BE2C (cell line): ENCODE measurements around the gene PAQR8.
A peak's percentile ranks its signal among the peaks of the same experiment; 100 is the strongest.

ENCODE experiments used
- DNase-seq: peaks from one replicate; pipeline ENCODE4 v3.0.0-alpha.2; 2020
- H3K27me3 ChIP-seq: fragments of 250-450 bp; sonication (Bioruptor Pico); 2 replicates; pipeline ENCODE4 v1.5.1; 2020; ENCODE audit warnings: mild to moderate bottlenecking
- H3K36me3 ChIP-seq: fragments of 250-450 bp; sonication (Bioruptor Pico); 2 replicates; pipeline ENCODE4 v1.5.1; 2020; ENCODE audit warnings: mild to moderate bottlenecking
- H3K4me1 ChIP-seq: fragments of 250-450 bp; sonication (Bioruptor Pico); 2 replicates; pipeline ENCODE4 v1.5.1; 2020
- H3K4me3 ChIP-seq: 2 replicates; pipeline ENCODE4 v1.5.1; 2011; ENCODE audit warnings: low read depth, low read length
- H3K9me3 ChIP-seq: fragments of 250-450 bp; sonication (Bioruptor Pico); 2 replicates; pipeline ENCODE4 v1.5.1; 2020
- TF ChIP-seq, protein P1 (sequence below): IDR thresholded peaks from 2 replicates; pipeline ENCODE4 v1.5.1; 2012; ENCODE audit warnings: mild to moderate bottlenecking, low read depth, low read length

Gene PAQR8

DNA sequence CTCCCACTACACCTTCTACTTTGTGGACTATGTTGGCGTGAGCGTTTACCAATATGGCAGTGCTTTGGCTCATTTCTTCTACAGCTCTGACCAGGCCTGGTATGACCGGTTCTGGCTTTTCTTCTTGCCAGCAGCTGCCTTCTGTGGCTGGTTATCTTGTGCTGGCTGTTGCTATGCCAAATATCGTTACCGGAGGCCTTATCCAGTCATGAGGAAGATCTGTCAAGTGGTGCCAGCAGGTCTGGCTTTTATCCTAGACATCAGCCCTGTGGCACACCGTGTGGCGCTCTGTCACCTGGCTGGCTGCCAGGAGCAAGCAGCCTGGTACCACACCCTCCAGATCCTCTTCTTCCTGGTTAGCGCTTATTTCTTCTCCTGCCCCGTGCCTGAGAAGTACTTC, 41.7 kb downstream of the PAQR8 start:
- no peak overlapping the region for H3K4me3 ChIP-seq
- H3K4me1 ChIP-seq: peaks cover 40% of the 10 kb centered on the region
- H3K27me3 ChIP-seq: no peaks in the 10 kb centered on the region
- peaks cover 48% of the 10 kb centered on the region for H3K36me3 ChIP-seq
- TF ChIP-seq, protein P1, sequence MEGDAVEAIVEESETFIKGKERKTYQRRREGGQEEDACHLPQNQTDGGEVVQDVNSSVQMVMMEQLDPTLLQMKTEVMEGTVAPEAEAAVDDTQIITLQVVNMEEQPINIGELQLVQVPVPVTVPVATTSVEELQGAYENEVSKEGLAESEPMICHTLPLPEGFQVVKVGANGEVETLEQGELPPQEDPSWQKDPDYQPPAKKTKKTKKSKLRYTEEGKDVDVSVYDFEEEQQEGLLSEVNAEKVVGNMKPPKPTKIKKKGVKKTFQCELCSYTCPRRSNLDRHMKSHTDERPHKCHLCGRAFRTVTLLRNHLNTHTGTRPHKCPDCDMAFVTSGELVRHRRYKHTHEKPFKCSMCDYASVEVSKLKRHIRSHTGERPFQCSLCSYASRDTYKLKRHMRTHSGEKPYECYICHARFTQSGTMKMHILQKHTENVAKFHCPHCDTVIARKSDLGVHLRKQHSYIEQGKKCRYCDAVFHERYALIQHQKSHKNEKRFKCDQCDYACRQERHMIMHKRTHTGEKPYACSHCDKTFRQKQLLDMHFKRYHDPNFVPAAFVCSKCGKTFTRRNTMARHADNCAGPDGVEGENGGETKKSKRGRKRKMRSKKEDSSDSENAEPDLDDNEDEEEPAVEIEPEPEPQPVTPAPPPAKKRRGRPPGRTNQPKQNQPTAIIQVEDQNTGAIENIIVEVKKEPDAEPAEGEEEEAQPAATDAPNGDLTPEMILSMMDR: no peak
- no peaks in the 10 kb centered on the region for H3K9me3 ChIP-seq
- peak; percentile 93 for DNase-seq

DNA sequence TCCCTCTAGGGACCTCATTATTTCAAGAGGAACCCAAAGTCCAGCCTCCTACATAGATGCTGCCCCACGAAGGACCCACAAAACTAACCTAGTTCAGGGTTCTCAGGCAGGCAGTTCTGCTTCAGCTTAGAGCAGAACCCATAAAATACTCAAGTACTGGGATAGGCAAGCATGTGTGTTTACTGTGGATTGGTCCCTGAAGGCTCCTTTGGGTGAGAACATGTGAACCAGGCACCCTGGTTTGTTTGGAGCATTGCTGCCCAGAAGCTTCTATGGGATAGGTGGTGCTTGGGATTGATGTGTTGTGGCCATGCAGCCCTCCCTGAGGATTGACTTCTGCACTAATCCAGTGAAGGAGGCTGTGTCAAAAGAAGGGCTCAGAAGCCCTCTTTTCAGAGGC, 43.3 kb downstream of the PAQR8 start:
- peaks cover 25% of the 10 kb centered on the region for H3K4me1 ChIP-seq
- H3K4me3 ChIP-seq: no peak overlapping the region
- H3K36me3 ChIP-seq: peaks cover 45% of the 10 kb centered on the region
- DNase-seq: no peak
- no peaks in the 10 kb centered on the region for H3K27me3 ChIP-seq
- TF ChIP-seq, protein P1: no peak
- no peaks in the 10 kb centered on the region for H3K9me3 ChIP-seq

DNA sequence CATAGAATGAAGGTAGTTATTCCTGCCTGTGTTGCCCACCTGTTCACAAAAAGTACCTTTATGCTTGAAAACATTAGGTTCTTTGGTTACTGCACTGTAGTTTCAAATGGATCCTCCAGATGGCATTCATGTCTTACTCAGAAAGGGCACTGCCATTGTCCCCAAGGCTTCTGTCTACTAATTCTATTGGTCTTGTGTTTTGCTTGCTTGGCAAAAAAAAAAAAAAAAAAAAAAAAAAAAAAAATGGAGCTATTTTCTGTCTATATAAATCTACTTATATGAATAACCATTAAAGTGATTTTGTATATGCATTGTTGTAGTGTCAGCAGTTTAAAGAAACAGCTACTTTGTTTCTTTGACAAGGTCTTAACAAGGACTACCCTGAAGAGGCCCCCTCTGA, 45.5 kb downstream of the PAQR8 start:
- TF ChIP-seq, protein P1: peak; percentile 74
- H3K4me1 ChIP-seq: peaks cover 22% of the 10 kb centered on the region
- H3K27me3 ChIP-seq: no peaks in the 10 kb centered on the region
- H3K9me3 ChIP-seq: no peaks in the 10 kb centered on the region
- H3K36me3 ChIP-seq: peaks cover 37% of the 10 kb centered on the region
- no peak overlapping the region for H3K4me3 ChIP-seq
- peak; percentile 36 for DNase-seq

DNA sequence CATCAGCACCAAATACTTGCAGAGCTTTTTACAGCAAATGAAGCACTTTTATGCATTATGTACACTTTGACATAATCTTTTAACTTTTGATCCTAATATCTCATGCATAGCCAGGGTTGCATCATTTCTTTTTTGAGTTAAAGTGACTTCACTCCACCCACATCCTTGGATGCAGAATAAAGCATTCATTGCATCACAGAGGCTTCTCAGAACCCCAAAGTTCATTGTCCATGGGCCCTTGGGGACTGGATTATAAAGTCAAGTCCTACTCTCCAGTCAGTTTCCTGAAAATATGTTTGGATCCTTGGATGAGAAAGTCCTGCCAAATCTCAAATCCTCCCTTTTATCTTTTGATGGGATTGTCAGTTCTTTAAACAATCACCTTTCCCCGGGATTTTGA, 47.5 kb downstream of the PAQR8 start:
- Histone ChIP-seq H3K36me3 (peaks cover 21% of the 10 kb centered on the region), H3K27me3 (no peaks in the 10 kb centered on the region), H3K4me1 (peaks cover 11% of the 10 kb centered on the region), H3K4me3 (no peak overlapping the region), H3K9me3 (no peaks in the 10 kb centered on the region)
- no peak for DNase-seq
- TF ChIP-seq, protein P1: no peak

DNA sequence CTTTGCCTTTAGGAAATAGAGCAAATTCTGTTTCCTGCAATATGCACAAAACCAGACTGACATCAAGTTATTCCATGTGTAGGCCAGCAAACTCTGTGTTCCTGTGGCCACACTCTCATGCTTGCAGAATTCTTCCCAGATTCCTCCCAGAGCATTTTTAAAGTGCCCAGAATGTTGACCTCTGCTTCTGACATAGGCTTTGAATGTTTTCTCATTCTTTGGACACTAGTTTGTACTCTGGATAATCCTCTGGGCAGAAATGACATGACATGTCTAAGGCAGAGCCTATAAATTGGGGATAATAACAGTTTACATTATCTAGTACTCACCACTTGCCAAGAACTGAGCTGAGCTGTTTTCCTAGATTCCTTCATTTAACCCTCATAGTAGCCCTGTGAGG, 49.0 kb downstream of the PAQR8 start:
- H3K9me3 ChIP-seq: no peaks in the 10 kb centered on the region
- no peak for DNase-seq
- peaks cover 6% of the 10 kb centered on the region for H3K36me3 ChIP-seq
- TF ChIP-seq, protein P1: no peak
- H3K4me1 ChIP-seq: peaks cover 8% of the 10 kb centered on the region
- no peaks in the 10 kb centered on the region for H3K27me3 ChIP-seq
- no peak overlapping the region for H3K4me3 ChIP-seq

DNA sequence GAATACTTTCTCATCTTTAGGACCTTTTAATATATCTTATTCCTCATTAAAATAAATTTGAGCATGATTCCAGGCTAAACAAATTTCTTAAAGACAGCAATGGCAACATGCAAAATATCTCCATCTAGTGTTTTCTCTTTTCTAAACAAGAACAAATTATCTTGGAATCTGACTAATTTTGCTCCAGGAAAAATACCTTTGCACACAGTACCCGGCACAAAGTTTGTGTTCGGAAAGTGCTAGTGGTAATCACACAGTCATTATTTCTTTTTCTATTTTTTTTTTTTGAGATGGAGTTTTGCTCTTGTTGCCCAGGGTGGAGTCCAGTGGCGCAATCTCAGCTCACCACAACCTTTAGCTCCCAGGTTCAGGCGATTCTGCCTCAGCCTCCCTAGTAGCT, 50.0 kb downstream of the PAQR8 start:
- peaks cover 16% of the 10 kb centered on the region for H3K4me1 ChIP-seq
- H3K27me3 ChIP-seq: no peaks in the 10 kb centered on the region
- no peak for DNase-seq
- no peaks in the 10 kb centered on the region for H3K9me3 ChIP-seq
- TF ChIP-seq, protein P1: no peak
- peaks cover 6% of the 10 kb centered on the region for H3K36me3 ChIP-seq
- H3K4me3 ChIP-seq: no peak overlapping the region
